HepG2 (cell line): ENCODE data around the gene KANSL3. TPM values are rescaled to one million over a fixed set of nuclear protein-coding genes. Genes with fewer than 3 reads are reported as not detected.

ENCODE experiments used
- ATAC-seq: fragments of 200-7000 bp; cut with Tn5 transposase; 3 replicates; pipeline ENCODE4 v1.9.1; 2020; ENCODE audit warnings: mild to moderate bottlenecking, moderate library complexity
- BruUV-seq: library from RNA; stranded (reverse); fragments of 400-500 nt; replicated peaks from 2 replicates; lab custom pipeline; 2021; lab: Mats Ljungman, UMichigan
- CTCF ChIA-PET: fragments of 300-600 bp; formaldehyde crosslinking; extraction: SDS; loops from one replicate; lab custom pipeline; 2021; ENCODE audit warnings: low total read pairs, inconsistent platforms, low intra/inter-chr PET ratio; lab: Yijun Ruan, JAX
- POLR2A ChIA-PET: fragments of 350-600 bp; sonication (Branson Sonifier 250); formaldehyde crosslinking; loops from one replicate; lab custom pipeline; 2020; ENCODE audit warnings: antibody characterized with exemption, inconsistent platforms; lab: Yijun Ruan, JAX
- DNase-seq: peaks from one replicate; pipeline ENCODE4 v3.0.0-alpha.2; 2015; ENCODE audit warnings: low spot score
- FAIRE-seq: peaks from 3 replicates; lab custom pipeline; 2011; peaks lifted over from hg19 to GRCh38; lab: Jason Lieb, UNC
- H2AFZ ChIP-seq: one replicate; pipeline ENCODE4 v1.6.1; 2011; ENCODE audit warnings: low read length, inconsistent platforms
- H3K27ac ChIP-seq: fragments of 300-600 bp; 3 replicates; pipeline ENCODE4 v1.8.0; 2011; ENCODE audit warnings: mixed run types, mild to moderate bottlenecking, mixed read lengths, low read length, inconsistent platforms; ENCODE audit not compliant: insufficient read depth; ENCODE audit errors: extremely low read length
- H3K27me3 ChIP-seq, 2 experiments: fragments of 200-600 bp in 1 of 2; 2 replicates in 1 of 2; 3 replicates in 1 of 2; pipeline versions ENCODE4 v1.6.0 to v1.8.0; 2011; ENCODE audit warnings: low read length in 2 of 2, mild to moderate bottlenecking in 2 of 2, moderate library complexity in 2 of 2, inconsistent platforms in 1 of 2; ENCODE audit not compliant: insufficient read depth in 2 of 2, control insufficient read depth in 1 of 2
- H3K36me3 ChIP-seq, 2 experiments: fragments of 200-600 bp in 1 of 2; replicated peaks in 1 of 2; 2 replicates in 1 of 2; 3 replicates in 1 of 2; pipeline versions ENCODE4 v1.5.1 to v1.8.0; 2011; ENCODE audit warnings: low read length in 2 of 2, inconsistent platforms in 1 of 2; ENCODE audit not compliant: insufficient read depth in 2 of 2, control insufficient read depth in 1 of 2
- H3K4me1 ChIP-seq: 2 replicates; pipeline ENCODE4 v1.5.1; 2012; ENCODE audit warnings: low read length, inconsistent platforms; ENCODE audit not compliant: insufficient read depth
- H3K4me2 ChIP-seq: 2 replicates; pipeline ENCODE4 v1.6.0; 2011; ENCODE audit warnings: low read depth, low read length, inconsistent platforms
- H3K4me3 ChIP-seq, 3 experiments: fragments of 200-600 bp in 1 of 3; sonication (generic), shearing (Covaris generic) in 1 of 3; replicated peaks in 1 of 3; 2 replicates each; pipeline ENCODE4 v1.5.1; 2011 to 2016; ENCODE audit warnings: low read length in 3 of 3, inconsistent platforms in 2 of 3, low read depth in 2 of 3, mild to moderate bottlenecking in 2 of 3, control low read depth in 1 of 3, mixed read lengths in 1 of 3; ENCODE audit not compliant: insufficient read depth in 1 of 3
- H3K79me2 ChIP-seq: one replicate; pipeline ENCODE4 v1.6.1; 2011; ENCODE audit warnings: low read length, inconsistent platforms; ENCODE audit not compliant: insufficient read depth
- H3K9ac ChIP-seq: 2 replicates; pipeline ENCODE4 v1.6.0; 2011; ENCODE audit warnings: mild to moderate bottlenecking, low read depth, low read length, inconsistent platforms; ENCODE audit not compliant: insufficient read depth
- H3K9me3 ChIP-seq: 2 replicates; pipeline ENCODE4 v1.5.1; 2012; ENCODE audit warnings: mild to moderate bottlenecking, low read length
- H4K20me1 ChIP-seq: 2 replicates; pipeline ENCODE4 v1.6.0; 2011; ENCODE audit warnings: inconsistent platforms, mild to moderate bottlenecking, low read length, moderate library complexity; ENCODE audit not compliant: insufficient read depth
- BORCS8-MEF2B ChIP-seq: sonication (generic); formaldehyde crosslinking; IDR thresholded peaks from 2 replicates; pipeline ENCODE4 v1.8.0; 2022; ENCODE audit warnings: mild to moderate bottlenecking, missing genetic modification reagents
- CBX5 ChIP-seq: sonication (generic); formaldehyde crosslinking; IDR thresholded peaks from 2 replicates; pipeline ENCODE4 v1.4.0; 2020; ENCODE audit warnings: missing genetic modification reagents, borderline replicate concordance
- E2F1 ChIP-seq: sonication (generic); formaldehyde crosslinking; IDR thresholded peaks from 2 replicates; pipeline ENCODE4 v1.5.0; 2020; ENCODE audit warnings: missing genetic modification reagents
- FOXA1 ChIP-seq, 2 experiments: fragments of 450-650 bp in 1 of 2; sonication (generic) in 1 of 2; formaldehyde crosslinking in 1 of 2; IDR thresholded peaks; 2 replicates each; pipeline versions ENCODE4 v1.4.0 to v1.6.1; 2016 to 2020; ENCODE audit warnings: missing genetic modification reagents in 1 of 2
- GATAD2A ChIP-seq: IDR thresholded peaks from 2 replicates; pipeline ENCODE4 v1.6.1; 2016
- JUN ChIP-seq: sonication (generic); formaldehyde crosslinking; IDR thresholded peaks from 2 replicates; pipeline ENCODE4 v1.4.0; 2020; ENCODE audit warnings: mild to moderate bottlenecking, missing genetic modification reagents
- KDM1A ChIP-seq: IDR thresholded peaks from 2 replicates; pipeline ENCODE4 v1.6.1; 2016; ENCODE audit warnings: missing compliant biosample characterization
- LCORL ChIP-seq, 2 experiments: fragments of 450-650 bp in 1 of 2; sonication (generic) in 1 of 2; formaldehyde crosslinking in 1 of 2; IDR thresholded peaks; 2 replicates each; pipeline versions ENCODE4 v1.5.0 to v1.6.1; 2017 to 2020; ENCODE audit warnings: antibody characterized with exemption in 1 of 2, missing genetic modification reagents in 1 of 2
- MBNL3 ChIP-seq: fragments of 250-450 bp; sonication (Bioruptor Pico); conservative IDR thresholded peaks from 2 replicates; pipeline ENCODE4 v1.8.0; 2022; ENCODE audit warnings: mild to moderate bottlenecking, inconsistent platforms
- MIER3 ChIP-seq: IDR thresholded peaks from 2 replicates; pipeline ENCODE4 v1.6.1; 2016; ENCODE audit warnings: missing compliant biosample characterization, borderline replicate concordance
- NR0B2 ChIP-seq: sonication (generic); formaldehyde crosslinking; IDR thresholded peaks from 2 replicates; pipeline ENCODE4 v1.4.0; 2020; ENCODE audit warnings: mild to moderate bottlenecking, missing genetic modification reagents
- RCOR2 ChIP-seq: IDR thresholded peaks from 2 replicates; pipeline ENCODE4 v1.6.1; 2016; ENCODE audit warnings: missing biosample characterization, missing genetic modification reagents
- TEAD2 ChIP-seq: sonication (generic); formaldehyde crosslinking; IDR thresholded peaks from 2 replicates; pipeline ENCODE4 v1.9.0; 2021; ENCODE audit warnings: missing genetic modification reagents
- ZBTB46 ChIP-seq: sonication (generic); formaldehyde crosslinking; IDR thresholded peaks from 2 replicates; pipeline ENCODE4 v1.4.0; 2020; ENCODE audit warnings: mild to moderate bottlenecking, missing genetic modification reagents, borderline replicate concordance
- ZKSCAN5 ChIP-seq: sonication (generic); formaldehyde crosslinking; IDR thresholded peaks from 2 replicates; pipeline ENCODE4 v1.5.1; 2020; ENCODE audit warnings: mild to moderate bottlenecking, missing genetic modification reagents
- ZMAT3 ChIP-seq: sonication (generic); formaldehyde crosslinking; conservative IDR thresholded peaks from 2 replicates; pipeline ENCODE4 v1.7.0; 2021; ENCODE audit warnings: missing genetic modification reagents
- ZNF136 ChIP-seq: sonication (generic); formaldehyde crosslinking; IDR thresholded peaks from 2 replicates; pipeline ENCODE4 v1.8.1; 2022; ENCODE audit warnings: low read depth, mild to moderate bottlenecking, moderate library complexity, missing genetic modification reagents
- ZNF207 ChIP-seq: fragments of 450-650 bp; IDR thresholded peaks from 2 replicates; pipeline ENCODE4 v1.6.1; 2016; ENCODE audit warnings: antibody characterized with exemption, borderline replicate concordance
- ZNF44 ChIP-seq: sonication (generic); formaldehyde crosslinking; IDR thresholded peaks from 2 replicates; pipeline ENCODE4 v1.5.1; 2020; ENCODE audit warnings: mild to moderate bottlenecking, missing genetic modification reagents
- ZNF451 ChIP-seq: sonication (generic); formaldehyde crosslinking; IDR thresholded peaks from 2 replicates; pipeline ENCODE4 v1.5.0; 2020; ENCODE audit warnings: mild to moderate bottlenecking, missing genetic modification reagents
- ZNF550 ChIP-seq: sonication (generic); formaldehyde crosslinking; IDR thresholded peaks from 2 replicates; pipeline ENCODE4 v1.4.0; 2020; ENCODE audit warnings: mild to moderate bottlenecking, missing genetic modification reagents, borderline replicate concordance
- ZNF772 ChIP-seq: sonication (generic); formaldehyde crosslinking; IDR thresholded peaks from 2 replicates; pipeline ENCODE4 v1.5.0; 2020; ENCODE audit warnings: mild to moderate bottlenecking, missing genetic modification reagents
- ZNF784 ChIP-seq: sonication (generic); formaldehyde crosslinking; IDR thresholded peaks from 2 replicates; pipeline ENCODE4 v1.5.1; 2020; ENCODE audit warnings: missing genetic modification reagents, mild to moderate bottlenecking, borderline replicate concordance
- ZSCAN12 ChIP-seq: sonication (generic); formaldehyde crosslinking; IDR thresholded peaks from 2 replicates; pipeline ENCODE4 v1.9.0; 2021; ENCODE audit warnings: mild to moderate bottlenecking, missing genetic modification reagents
- WGBS: methylation state at CpG from one replicate; pipeline ENCODE4 v1.1.6; 2017; ENCODE audit warnings: low lambda C conversion rate; 5-methylcytosine and 5-hydroxymethylcytosine counted together
- in situ Hi-C: cut with HindIII; loops from 2 replicates; pipeline ENCODE4 v1.10.0; 2017; ENCODE audit warnings: low pct_unique_long_range_greater_than_20kb; ENCODE audit not compliant: extremely low pct_ligation_motif_present
- intact Hi-C: fragments of 100-400 bp; cut with micrococcal nuclease; formaldehyde crosslinking; loops from one replicate; pipeline ENCODE4 v1.10.0; 2022; ENCODE audit not compliant: unreplicated experiment
- polyA plus RNA-seq, 8 experiments: library from polyadenylated mRNA; depleted of rRNA in 3 of 8; stranded (reverse) in 7 of 8; unstranded in 1 of 8; fragments of >200 nt; fragmentation: Illumina TruSeq in 4 of 8; extraction: Trizol in 4 of 8; gene quantifications; 2 replicates each; pipeline versions ENCODE4 v1.2.1 to v1.2.3, GENCODE V29; 2011 to 2016; ENCODE audit warnings: low read depth in 4 of 8, missing spikeins in 1 of 8, mixed read lengths in 1 of 8; ENCODE audit not compliant: insufficient read depth in 1 of 8
- total RNA-seq, 5 experiments: library from RNA; depleted of rRNA; stranded (reverse); fragments of >200 nt; fragmentation: Illumina TruSeq; extraction: Trizol; gene quantifications; 2 replicates each; pipeline ENCODE4 v1.2.3, GENCODE V29; 2016; ENCODE audit warnings: low read depth in 1 of 5

The KANSL3 gene
- total and polyA plus RNA-seq, 2 of the 13 experiments (the other 11 are each of a cell fraction or from before 2014, with no cell fraction given): 20.8 to 37.3 TPM

GRCh38 chr2:96687266-96687665 lies 49.2 kb upstream of the KANSL3 start:
- in situ Hi-C loops (no loop called here), intact Hi-C loops (loop anchor here (5.0 kb wide), 2 partner anchors 75 to 85 kb away; partner anchors contain the start of gene CNNM4)
- H4K20me1 ChIP-seq: no peaks in the 10 kb centered on the region
- H3K79me2 ChIP-seq: no peaks in the 10 kb centered on the region
- CTCF ChIA-PET: no interaction called here
- no peaks in the 10 kb centered on the region for H3K9me3 ChIP-seq
- H3K4me3 ChIP-seq: peak overlapping the region in 1 of 3 experiments; percentile 41; a peak in 1 of 6 replicates
- POLR2A ChIA-PET: no interaction called here
- peak; percentile 46 for DNase-seq
- WGBS: 85% methylated on average over 3 of the region's 3 CpGs
- no peak overlapping the region for H3K27ac ChIP-seq
- H3K36me3 ChIP-seq: no peaks in the 10 kb centered on the region
- no peak overlapping the region for H2AFZ ChIP-seq
- peaks cover 66% of the 10 kb centered on the region for H3K4me1 ChIP-seq
- no peak for ATAC-seq
- no peak overlapping the region for H3K9ac ChIP-seq
- BruUV-seq: no TSS peak
- peak overlapping the region; percentile 59 for H3K4me2 ChIP-seq
- peaks cover 8 to 33% of the 10 kb centered on the region in 2 experiments; a peak in 3 of 5 replicates for H3K27me3 ChIP-seq
- FAIRE-seq: no peak
- TF ChIP-seq E2F1 (CRISPR knock-in tag): no peak
- TF ChIP-seq ZNF207: no peak
- no peak for TF ChIP-seq ZNF44 (CRISPR knock-in tag)
- no peak for TF ChIP-seq ZNF772
- TF ChIP-seq ZNF136 (CRISPR knock-in tag): no peak
- 0 out of 2 replicates have a peak, but pooled peaks have one; percentile 27 for TF ChIP-seq KDM1A (CRISPR knock-in tag)
- TF ChIP-seq TEAD2 (CRISPR knock-in tag): no peak
- no peak for TF ChIP-seq NR0B2 (CRISPR knock-in tag)
- no peak for TF ChIP-seq RCOR2
- no peak for TF ChIP-seq ZSCAN12 (CRISPR knock-in tag)
- no peak for TF ChIP-seq ZBTB46 (CRISPR knock-in tag)
- TF ChIP-seq MBNL3 (CRISPR knock-in tag): no peak
- no peak for TF ChIP-seq ZKSCAN5 (CRISPR knock-in tag)
- TF ChIP-seq LCORL (IDR thresholded peaks at IDR 0.05): peak; percentile 99
- no peak for TF ChIP-seq LCORL (CRISPR knock-in tag; IDR thresholded peaks at IDR 0.05)
- TF ChIP-seq JUN: no peak
- TF ChIP-seq ZMAT3 (CRISPR knock-in tag): no peak
- no peak for TF ChIP-seq ZNF550 (CRISPR knock-in tag)
- TF ChIP-seq BORCS8-MEF2B (CRISPR knock-in tag): 0 out of 2 replicates have a peak, but pooled peaks have one; percentile 10
- TF ChIP-seq MIER3: no peak
- no peak for TF ChIP-seq CBX5 (CRISPR knock-in tag)
- no peak for TF ChIP-seq FOXA1 (IDR thresholded peaks at IDR 0.05)
- peak; percentile 55 for TF ChIP-seq FOXA1 (CRISPR knock-in tag; IDR thresholded peaks at IDR 0.05)
- no peak for TF ChIP-seq ZNF784 (CRISPR knock-in tag)
- no peak for TF ChIP-seq GATAD2A (CRISPR knock-in tag)
- TF ChIP-seq ZNF451 (CRISPR knock-in tag): no peak
